HAP-1 (cell line): ENCODE measurements around the gene FAM149B1.
"Not testable (repeated sequence)": the region's sequence is repeated elsewhere in the genome, so short reads cannot be mapped to it uniquely, and the experiment has no call there.

Experiments used
- DNase-seq, 2 experiments: peaks; one replicate each; pipeline ENCODE4 v3.0.0-alpha.2; 2016 to 2020; ENCODE audit warnings: low spot score in 2 of 2
- H3K27me3 ChIP-seq: fragments of 250-450 bp; sonication (Bioruptor Pico); 2 replicates; pipeline ENCODE4 v1.5.1; 2020; ENCODE audit warnings: low read depth, mild to moderate bottlenecking, moderate library complexity
- H3K36me3 ChIP-seq: fragments of 250-450 bp; sonication (Bioruptor Pico); replicated peaks from 2 replicates; pipeline ENCODE4 v1.5.1; 2020; ENCODE audit warnings: mild to moderate bottlenecking
- H3K4me1 ChIP-seq: fragments of 250-450 bp; sonication (Bioruptor Pico); 2 replicates; pipeline ENCODE4 v1.5.1; 2020; ENCODE audit warnings: mild to moderate bottlenecking
- H3K4me3 ChIP-seq: fragments of 250-450 bp; sonication (Bioruptor Pico); 2 replicates; pipeline ENCODE4 v1.5.1; 2020; ENCODE audit warnings: mild to moderate bottlenecking, moderate library complexity
- H3K9me3 ChIP-seq: fragments of 250-450 bp; sonication (Bioruptor Pico); 2 replicates; pipeline ENCODE4 v1.5.1; 2020; ENCODE audit warnings: mild to moderate bottlenecking, moderate library complexity
- in situ Hi-C: fragments of 300-500 bp; cut with MboI; formaldehyde crosslinking; loops from 3 replicates; pipeline ENCODE4 v1.14.3; 2020; ENCODE audit warnings: low sequenced_read_pairs, inconsistent platforms, mixed read lengths

FAM149B1 gene

GRCh38 chr10:73251683-73252444, 83.9 kb downstream of the FAM149B1 start:
- Histone ChIP-seq H3K9me3 (no peaks in the 10 kb centered on the region), H3K36me3 (peaks cover 38% of the 10 kb centered on the region), H3K4me3 (peak overlapping the region; percentile 75), H3K27me3 (no peaks in the 10 kb centered on the region), H3K4me1 (peaks cover 21% of the 10 kb centered on the region)
- peak in 1 of 2 experiments; percentile 47 for DNase-seq
- in situ Hi-C loops, result no loop called here

GRCh38 chr10:73252445-73253224, 84.7 kb downstream of the FAM149B1 start, which contains the start of gene MRPS16:
Gene MRPS16, minus strand, starts transcription at chr10:73252644. Its CDS starts 162 bp downstream, at chr10:73252482.
- Histone ChIP-seq H3K4me3 (peak within 1 kb of the TSS; percentile 75), H3K27me3 (no peaks in the 10 kb centered on the region), H3K36me3 (peaks cover 35% of the 10 kb centered on the region), H3K9me3 (no peaks in the 10 kb centered on the region), H3K4me1 (peaks cover 18% of the 10 kb centered on the region)
- DNase-seq, result peak; percentile 97 to 98
- in situ Hi-C loops, result no loop called here

GRCh38 chr10:73253225-73253555, 85.3 kb downstream of the FAM149B1 start:
- DNase-seq, result no peak
- no peaks in the 10 kb centered on the region for H3K27me3 ChIP-seq
- peaks cover 35% of the 10 kb centered on the region for H3K36me3 ChIP-seq
- no peaks in the 10 kb centered on the region for H3K9me3 ChIP-seq
- peaks cover 13% of the 10 kb centered on the region for H3K4me1 ChIP-seq
- peak overlapping the region; percentile 75 for H3K4me3 ChIP-seq
- in situ Hi-C loops, result no loop called here

GRCh38 chr10:73258612-73259011, 90.7 kb downstream of the FAM149B1 start:
- H3K27me3 ChIP-seq, H3K9me3 ChIP-seq, H3K4me3 ChIP-seq, H3K36me3 ChIP-seq, H3K4me1 ChIP-seq, in situ Hi-C loops: not testable (repeated sequence)
- DNase-seq, result peak in 1 of 2 experiments; percentile 31

- no peaks in the 10 kb centered on the region; the same call in 1 of the 2 replicates for H3K4me1 ChIP-seq
- no peak overlapping the region for H3K4me3 ChIP-seq
- DNase-seq, result no peak
- H3K27me3 ChIP-seq, result no peaks in the 10 kb centered on the region
- H3K36me3 ChIP-seq, result no peaks in the 10 kb centered on the region
- no peaks in the 10 kb centered on the region for H3K9me3 ChIP-seq
- in situ Hi-C loops, result no loop called here
These were observed 93.6 kb downstream of the FAM149B1 start for GRCh38 chr10:73261362-73261995.

GRCh38 chr10:73262105-73262730, 94.3 kb downstream of the FAM149B1 start:
- no peaks in the 10 kb centered on the region for H3K36me3 ChIP-seq
- H3K4me3 ChIP-seq, result no peak overlapping the region
- H3K9me3 ChIP-seq, result no peaks in the 10 kb centered on the region
- no peaks in the 10 kb centered on the region for H3K27me3 ChIP-seq
- no peaks in the 10 kb centered on the region; the same call in 1 of the 2 replicates for H3K4me1 ChIP-seq
- no peak for DNase-seq
- in situ Hi-C loops, result no loop called here

- Histone ChIP-seq H3K4me1 (no peaks in the 10 kb centered on the region; the same call in 1 of the 2 replicates), H3K27me3 (peaks cover 4% of the 10 kb centered on the region), H3K9me3 (no peaks in the 10 kb centered on the region), H3K36me3 (no peaks in the 10 kb centered on the region), H3K4me3 (no peak overlapping the region)
- in situ Hi-C loops, result no loop called here
- no peak for DNase-seq
These were observed 95.1 kb downstream of the FAM149B1 start for GRCh38 chr10:73262880-73263555.

GRCh38 chr10:73263693-73264347, 95.9 kb downstream of the FAM149B1 start:
- H3K27me3 ChIP-seq, result peaks cover 4% of the 10 kb centered on the region
- no peaks in the 10 kb centered on the region for H3K9me3 ChIP-seq
- DNase-seq, result no peak
- H3K36me3 ChIP-seq, result no peaks in the 10 kb centered on the region
- H3K4me3 ChIP-seq, result no peak overlapping the region
- in situ Hi-C loops, result no loop called here
- no peaks in the 10 kb centered on the region; the same call in 1 of the 2 replicates for H3K4me1 ChIP-seq

- in situ Hi-C loops, result no loop called here
- Histone ChIP-seq H3K9me3 (no peaks in the 10 kb centered on the region), H3K36me3 (no peaks in the 10 kb centered on the region), H3K4me1 (no peaks in the 10 kb centered on the region; the same call in 1 of the 2 replicates), H3K27me3 (peaks cover 4% of the 10 kb centered on the region), H3K4me3 (no peak overlapping the region)
- DNase-seq, result no peak
These were observed 96.5 kb downstream of the FAM149B1 start for GRCh38 chr10:73264423-73264822.

GRCh38 chr10:73281097-73281496, 113.2 kb downstream of the FAM149B1 start:
- H3K27me3 ChIP-seq, result no peaks in the 10 kb centered on the region
- no peaks in the 10 kb centered on the region for H3K36me3 ChIP-seq
- H3K4me1 ChIP-seq, result no peaks in the 10 kb centered on the region
- in situ Hi-C loops, result no loop called here
- H3K9me3 ChIP-seq, result no peaks in the 10 kb centered on the region
- DNase-seq, result no peak
- no peak overlapping the region for H3K4me3 ChIP-seq

- Histone ChIP-seq H3K36me3 (no peaks in the 10 kb centered on the region), H3K4me3 (no peak overlapping the region), H3K4me1 (no peaks in the 10 kb centered on the region), H3K27me3 (no peaks in the 10 kb centered on the region), H3K9me3 (no peaks in the 10 kb centered on the region)
- in situ Hi-C loops, result no loop called here
- DNase-seq, result no peak
These were observed 119.5 kb downstream of the FAM149B1 start for GRCh38 chr10:73287441-73287840.

- no peaks in the 10 kb centered on the region for H3K9me3 ChIP-seq
- in situ Hi-C loops, result no loop called here
- no peaks in the 10 kb centered on the region for H3K27me3 ChIP-seq
- H3K4me3 ChIP-seq, result no peak overlapping the region
- H3K4me1 ChIP-seq, result no peaks in the 10 kb centered on the region
- H3K36me3 ChIP-seq, result no peaks in the 10 kb centered on the region
- no peak for DNase-seq
These were observed 122.0 kb downstream of the FAM149B1 start for GRCh38 chr10:73289958-73290357.

- Histone ChIP-seq H3K4me3 (no peak overlapping the region), H3K36me3 (no peaks in the 10 kb centered on the region), H3K9me3 (no peaks in the 10 kb centered on the region), H3K4me1 (no peaks in the 10 kb centered on the region), H3K27me3 (no peaks in the 10 kb centered on the region; the same call in 1 of the 2 replicates)
- no peak for DNase-seq
- in situ Hi-C loops, result no loop called here
These were observed 125.5 kb downstream of the FAM149B1 start for GRCh38 chr10:73293461-73293860.
